Activated CD4-positive, alpha-beta T cell treated with anti-CD3 and anti-CD28 coated beads for 4 hours (primary cell): ENCODE measurements around the gene PPP2R2D.
A peak's percentile ranks its signal among the peaks of the same experiment; 100 is the strongest.

Experiments
- DNase-seq, 2 donors: peaks; one replicate each; pipeline ENCODE4 v3.0.0-alpha.2; 2020

PPP2R2D gene

DNA sequence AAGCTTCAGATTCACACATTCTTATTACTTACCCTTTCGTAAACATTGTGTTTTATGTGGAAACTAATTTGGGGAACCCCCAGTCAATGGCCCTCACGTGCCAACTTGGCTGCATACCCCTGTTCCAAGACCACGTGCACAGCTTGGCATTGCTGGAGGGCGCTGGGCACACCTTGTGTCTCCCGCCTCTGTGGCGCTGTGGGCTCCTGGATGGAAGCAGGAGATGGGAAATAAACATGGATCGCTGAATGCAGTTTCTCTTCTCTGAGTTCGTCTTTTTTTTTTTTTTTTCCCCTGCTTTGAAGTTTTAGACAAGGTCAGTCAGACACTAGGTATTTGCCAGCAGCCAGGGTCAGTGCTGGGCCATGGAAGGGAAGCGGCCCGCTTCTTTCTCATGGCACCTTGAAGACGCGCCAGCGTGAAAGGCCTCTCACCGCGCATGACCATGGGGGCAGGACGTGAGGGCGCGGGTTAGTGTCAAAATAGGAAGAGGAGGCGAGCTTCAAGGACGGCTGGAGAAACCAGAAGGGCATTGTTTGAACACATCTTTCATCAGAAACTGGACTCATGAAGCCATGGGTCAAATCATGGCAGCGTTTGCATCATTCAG is 53.7 kb downstream of the PPP2R2D start:
- no peak for DNase-seq

DNA sequence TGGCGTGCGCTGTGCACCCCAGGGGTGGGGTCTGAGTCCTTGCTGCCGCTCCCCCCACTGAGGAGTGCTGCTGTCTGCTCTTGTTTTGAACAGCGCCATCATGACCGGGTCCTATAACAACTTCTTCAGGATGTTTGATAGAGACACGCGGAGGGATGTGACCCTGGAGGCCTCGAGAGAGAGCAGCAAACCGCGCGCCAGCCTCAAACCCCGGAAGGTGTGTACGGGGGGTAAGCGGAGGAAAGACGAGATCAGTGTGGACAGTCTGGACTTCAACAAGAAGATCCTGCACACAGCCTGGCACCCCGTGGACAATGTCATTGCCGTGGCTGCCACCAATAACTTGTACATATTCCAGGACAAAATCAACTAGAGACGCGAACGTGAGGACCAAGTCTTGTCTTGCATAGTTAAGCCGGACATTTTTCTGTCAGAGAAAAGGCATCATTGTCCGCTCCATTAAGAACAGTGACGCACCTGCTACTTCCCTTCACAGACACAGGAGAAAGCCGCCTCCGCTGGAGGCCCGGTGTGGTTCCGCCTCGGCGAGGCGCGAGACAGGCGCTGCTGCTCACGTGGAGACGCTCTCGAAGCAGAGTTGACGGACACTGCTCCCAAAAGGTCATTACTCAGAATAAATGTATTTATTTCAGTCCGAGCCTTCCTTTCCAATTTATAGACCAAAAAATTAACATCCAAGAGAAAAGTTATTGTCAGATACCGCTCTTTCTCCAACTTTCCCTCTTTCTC is 55.0 kb downstream of the PPP2R2D start:
- no peak for DNase-seq

DNA sequence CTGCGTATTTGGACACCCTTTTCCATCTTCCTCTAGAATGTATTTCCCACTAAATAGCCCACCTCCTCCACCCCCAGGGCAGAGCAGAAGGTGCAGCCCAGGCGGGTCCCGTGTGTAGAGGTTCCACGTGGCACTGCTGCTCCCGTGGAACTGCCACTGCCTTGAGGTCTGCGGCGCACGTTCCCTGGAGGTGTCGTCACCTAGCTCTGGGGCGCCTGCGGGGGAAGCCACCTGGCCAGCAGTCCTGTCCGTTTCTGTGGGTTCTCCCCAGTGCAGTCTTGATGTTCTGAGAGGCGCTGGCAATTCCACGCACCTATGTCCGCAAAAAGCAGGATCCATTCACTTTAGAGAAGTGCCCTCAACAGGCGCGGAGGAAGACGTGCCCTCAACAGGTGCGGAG is 59.0 kb downstream of the PPP2R2D start:
- no peak for DNase-seq

DNA sequence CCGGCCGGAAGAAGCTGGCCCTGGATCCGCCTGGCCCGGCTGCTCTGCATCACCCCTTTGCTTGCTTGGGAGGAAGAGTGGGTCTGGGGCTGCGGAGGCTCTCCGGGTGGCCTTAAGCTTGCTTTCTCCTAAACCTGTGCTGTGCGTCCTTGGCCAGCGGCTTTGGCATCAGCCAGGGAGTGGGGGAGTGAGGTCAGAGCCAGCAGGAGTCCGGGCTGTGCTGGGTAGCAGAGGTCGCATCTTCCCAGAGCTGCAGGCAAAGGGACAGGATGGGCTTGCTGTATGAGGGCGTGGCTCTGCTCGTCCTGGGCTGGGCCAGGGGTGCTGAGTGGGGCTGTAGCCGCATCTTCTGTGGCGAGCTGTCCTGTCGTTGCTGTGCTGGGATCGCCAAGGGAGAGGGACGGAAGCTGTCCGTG is 59.8 kb downstream of the PPP2R2D start:
- no peak for DNase-seq

DNA sequence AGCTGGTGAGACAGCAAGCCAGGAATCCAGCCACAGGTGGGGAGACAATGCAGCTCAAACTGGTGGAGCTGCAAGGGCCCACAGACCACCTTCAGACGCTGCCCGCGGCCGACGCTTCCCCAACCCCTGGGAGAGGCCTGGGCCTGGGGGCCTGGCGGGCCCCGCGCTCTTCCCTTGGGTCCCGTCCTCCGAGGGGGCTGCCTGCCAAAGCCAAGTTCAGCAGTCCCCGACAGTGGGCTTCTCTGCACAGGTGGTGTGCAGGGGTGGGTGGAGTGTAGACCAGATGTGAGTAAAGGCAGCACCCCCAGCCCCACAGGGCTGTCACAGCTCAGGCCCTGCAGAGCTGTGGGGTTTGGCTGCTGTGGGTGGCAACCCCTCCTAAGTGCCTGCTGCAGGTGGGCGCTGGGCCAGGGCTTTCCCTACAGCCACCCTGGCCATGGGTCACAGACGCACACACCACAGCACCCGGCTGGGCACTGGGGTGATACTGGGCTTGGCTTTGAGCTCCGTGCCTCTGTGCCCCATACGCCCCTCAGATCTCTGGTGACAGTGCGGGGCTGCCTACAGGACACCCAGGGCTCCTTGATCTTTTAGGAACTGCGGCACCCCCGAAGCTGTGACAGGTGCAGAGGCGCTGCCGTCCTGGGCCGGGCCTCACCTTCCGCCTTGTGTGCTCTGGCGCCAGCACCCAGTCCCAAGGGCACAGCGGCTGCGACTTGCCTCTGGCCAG is 60.4 kb downstream of the PPP2R2D start:
- DNase-seq: no peak

DNA sequence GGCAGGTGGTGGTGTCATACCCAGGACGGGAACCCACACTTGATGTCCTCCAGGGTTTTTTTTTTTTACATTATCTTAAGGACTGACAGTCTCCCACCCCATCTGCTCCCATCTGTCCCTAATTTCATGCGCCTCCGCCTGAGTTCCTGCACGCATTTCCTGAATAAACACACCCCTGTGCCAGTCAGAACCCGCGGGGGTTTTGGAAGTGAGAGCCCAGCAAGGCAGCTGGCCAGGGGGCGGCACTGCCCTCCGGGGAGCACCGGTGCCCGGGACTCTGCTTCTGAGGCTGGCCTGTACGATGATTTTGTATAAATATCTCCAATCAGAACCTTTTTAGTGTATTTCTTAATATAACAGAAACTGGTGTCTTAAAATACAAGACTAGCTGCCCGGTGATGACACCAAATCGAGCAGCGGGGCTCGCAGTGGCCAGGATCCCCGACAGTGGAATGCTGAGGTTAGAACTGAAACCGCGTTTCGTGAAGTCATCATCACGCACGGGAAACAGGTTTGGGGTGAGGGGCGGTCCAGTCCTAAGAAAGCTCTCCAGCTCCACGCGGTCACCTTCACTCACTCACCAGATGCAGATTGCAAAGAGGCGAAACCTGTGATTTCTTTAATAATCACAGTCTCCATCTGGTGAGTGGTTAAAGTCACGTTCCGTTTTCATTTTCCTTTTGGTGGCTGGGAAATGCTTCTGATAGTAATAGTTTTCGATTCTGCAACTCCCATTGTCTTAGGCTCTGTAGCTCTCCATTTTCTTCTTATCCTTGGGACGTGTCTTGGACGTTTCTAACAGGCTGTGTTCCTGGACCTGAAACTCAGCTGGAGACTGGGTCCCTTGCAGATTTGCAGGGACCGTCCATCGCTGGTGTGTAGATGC is 61.2 kb downstream of the PPP2R2D start:
- DNase-seq: no peak

DNA sequence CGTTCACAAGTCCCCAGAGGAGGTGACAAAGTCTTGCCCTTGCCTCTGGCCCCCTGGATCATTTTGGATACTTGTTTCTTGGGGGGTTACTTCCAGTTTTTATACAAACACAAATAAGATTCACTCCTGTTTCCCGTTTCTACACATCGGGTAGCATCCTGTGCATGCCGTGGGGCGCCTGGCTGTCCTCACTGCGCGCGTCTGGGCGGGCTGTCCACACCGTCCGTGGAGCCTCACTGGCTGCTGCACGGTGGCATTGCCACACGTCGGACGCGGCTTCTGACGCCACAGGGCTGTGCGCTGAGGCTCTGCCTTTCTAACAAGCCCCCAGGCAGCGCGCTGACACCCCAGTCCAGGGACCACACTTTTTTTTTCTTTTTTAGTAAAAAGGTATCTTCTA is 62.5 kb downstream of the PPP2R2D start:
- no peak for DNase-seq

DNA sequence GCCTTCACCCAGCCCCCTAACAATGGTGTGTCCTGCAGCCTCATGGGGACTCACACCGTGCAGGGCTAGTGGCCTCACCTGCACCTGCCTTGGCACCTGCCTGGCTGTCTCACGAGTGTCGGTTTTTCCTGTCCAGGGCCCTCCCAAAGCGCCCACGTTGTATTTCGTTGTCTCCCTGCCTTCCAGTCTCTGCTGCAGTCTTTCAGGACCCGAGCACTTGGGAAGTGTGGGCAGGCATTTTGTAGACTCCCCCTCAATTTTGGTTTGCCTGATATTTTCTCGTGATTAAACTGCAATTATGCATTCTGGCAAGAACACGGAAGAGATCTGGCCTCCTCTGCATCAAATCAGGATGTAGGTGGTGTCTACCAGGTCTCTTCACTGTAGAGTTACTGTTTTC is 63.0 kb downstream of the PPP2R2D start:
- no peak for DNase-seq

DNA sequence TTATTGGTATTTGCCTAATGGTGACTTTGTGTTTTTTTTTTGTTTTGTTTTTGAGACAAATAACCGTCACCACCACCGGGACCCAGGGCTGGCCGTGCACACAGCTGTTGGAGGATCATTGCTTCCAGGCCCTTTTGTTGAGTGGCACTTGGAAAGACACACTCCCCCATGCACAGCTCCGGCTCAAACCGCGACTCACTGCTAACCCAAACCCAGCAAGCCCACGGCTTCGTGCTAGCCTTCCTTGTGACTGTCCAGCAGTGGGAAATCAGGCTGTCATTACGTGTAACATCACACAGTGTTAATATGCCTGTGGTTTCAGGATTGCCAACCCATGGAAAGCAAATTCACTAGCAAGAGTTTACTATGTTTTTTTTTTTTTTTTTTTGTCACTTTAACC is 63.5 kb downstream of the PPP2R2D start:
- no peak for DNase-seq

DNA sequence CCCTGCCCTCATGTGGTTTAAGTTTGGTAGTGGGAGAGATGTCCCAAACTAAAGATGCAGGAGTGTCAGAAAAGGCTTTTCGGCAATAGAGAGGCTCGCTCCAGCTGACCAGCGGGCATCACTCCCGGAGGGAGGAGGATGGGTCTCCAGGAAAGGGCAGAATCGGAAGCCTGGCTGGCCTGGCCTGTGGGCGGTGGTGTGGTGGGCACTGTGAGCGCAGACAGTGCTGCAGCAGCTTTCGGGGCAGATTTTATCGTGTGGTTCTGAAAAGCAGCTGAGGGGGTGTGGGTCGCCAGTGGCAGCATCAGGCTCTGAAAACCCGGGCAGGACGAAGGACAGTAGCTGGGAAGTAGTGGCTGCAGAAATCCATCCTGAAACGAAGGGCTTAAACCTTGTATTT is 68.1 kb downstream of the PPP2R2D start:
- no peak for DNase-seq

DNA sequence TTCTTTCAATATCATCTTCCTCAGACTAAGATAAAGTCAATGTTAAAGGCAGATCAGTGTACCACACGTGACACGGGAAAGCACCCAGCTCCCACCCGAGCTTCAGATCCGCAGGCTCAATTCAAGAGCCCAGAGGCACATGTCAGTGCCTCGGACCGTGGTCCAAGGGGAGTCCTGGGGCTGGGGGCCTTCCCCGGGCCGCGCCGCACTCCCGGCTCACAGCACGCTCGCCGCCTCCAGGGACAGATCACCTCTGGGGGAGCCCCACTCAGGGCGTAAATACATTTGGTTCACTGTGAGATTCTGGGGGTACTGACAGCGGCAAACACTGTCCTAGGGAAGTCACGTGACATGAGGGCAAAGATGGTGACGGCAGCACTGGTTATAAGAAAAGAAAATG is 70.1 kb downstream of the PPP2R2D start:
- DNase-seq: no peak

DNA sequence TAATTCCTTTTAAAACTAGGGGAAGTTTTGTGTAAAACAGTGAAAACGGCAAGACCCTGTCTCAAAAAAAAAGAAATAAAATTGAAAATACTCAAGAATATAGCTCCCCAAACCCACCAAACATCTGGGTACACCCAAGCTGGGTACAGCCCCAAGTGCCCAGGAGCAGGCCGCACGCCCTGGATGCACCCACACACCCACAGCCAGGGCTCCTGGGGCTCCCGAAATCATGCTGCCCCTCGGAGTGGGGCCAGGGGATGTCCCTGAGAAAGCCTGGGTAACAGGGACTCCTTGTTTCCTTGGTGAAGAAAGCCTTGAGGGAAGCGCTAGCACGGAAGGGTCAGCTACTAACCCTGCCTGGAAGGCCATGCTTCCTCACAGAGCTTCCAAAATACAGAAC is 70.8 kb downstream of the PPP2R2D start:
- DNase-seq: no peak

DNA sequence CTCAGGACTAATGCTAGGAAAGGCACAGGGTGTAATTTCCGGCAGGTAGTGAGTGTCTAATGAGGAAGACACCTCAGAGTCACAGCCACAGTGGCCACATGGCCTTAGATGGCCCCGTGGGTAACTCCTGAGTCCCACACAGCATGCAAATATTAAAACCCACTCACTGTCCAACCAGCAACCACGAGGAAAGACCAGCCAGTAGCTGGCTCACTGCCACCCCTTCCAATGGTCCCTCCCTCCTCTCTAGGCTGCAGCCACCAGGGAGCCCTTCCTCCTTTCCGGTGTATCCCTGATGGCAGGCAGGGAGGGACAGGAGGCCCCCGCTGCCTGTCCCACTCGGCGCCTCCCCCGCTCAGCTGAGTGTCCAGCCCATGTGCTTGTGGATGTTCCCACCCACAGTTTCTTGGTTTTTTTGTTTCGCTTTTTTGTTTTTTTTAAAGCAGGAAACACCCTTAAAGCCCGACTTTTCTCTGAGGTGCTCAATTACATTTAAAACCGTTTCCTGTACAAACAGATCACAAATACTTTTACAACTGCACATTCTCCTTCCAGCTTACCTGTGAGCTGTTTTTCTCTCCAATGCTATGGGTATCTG is 71.8 kb downstream of the PPP2R2D start:
- DNase-seq: peak; percentile 24 to 34

DNA sequence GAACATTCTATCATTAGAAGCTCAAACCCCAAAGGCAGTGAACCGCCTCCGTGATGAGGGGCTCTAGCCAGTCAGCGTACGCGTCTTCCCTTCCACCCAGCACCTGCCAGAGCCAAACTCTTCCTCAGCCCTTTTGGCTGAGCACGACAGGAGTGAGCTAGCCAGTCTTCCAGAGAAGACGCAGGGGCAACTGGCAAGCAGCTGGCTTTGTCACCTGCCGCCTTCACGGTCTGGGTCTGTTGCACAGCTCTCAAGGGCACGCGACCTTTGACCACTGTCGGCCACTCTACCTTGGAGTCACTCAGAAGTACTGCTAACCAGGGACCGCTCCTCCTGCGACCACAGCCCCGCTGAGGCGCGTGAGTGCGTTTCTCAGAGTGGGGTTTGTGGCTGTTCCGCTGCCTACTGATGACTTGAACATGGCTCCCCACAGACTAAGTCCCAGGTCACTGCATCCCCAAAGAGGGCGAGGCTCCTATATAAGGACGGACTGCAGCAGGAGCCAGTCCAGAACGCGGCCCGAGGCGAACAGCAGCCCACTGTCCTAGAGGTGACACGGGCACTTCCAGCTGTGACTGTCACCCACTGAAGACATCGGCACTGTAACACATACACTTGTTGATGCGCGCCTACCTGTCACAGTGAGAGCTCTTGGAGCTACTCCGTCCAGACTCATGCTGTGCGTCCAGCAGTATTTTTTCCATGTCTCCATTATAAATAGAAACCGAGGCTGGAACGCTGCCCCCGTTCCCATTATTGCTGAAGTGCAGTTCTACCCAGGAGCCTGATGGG is 72.5 kb downstream of the PPP2R2D start:
- no peak for DNase-seq

DNA sequence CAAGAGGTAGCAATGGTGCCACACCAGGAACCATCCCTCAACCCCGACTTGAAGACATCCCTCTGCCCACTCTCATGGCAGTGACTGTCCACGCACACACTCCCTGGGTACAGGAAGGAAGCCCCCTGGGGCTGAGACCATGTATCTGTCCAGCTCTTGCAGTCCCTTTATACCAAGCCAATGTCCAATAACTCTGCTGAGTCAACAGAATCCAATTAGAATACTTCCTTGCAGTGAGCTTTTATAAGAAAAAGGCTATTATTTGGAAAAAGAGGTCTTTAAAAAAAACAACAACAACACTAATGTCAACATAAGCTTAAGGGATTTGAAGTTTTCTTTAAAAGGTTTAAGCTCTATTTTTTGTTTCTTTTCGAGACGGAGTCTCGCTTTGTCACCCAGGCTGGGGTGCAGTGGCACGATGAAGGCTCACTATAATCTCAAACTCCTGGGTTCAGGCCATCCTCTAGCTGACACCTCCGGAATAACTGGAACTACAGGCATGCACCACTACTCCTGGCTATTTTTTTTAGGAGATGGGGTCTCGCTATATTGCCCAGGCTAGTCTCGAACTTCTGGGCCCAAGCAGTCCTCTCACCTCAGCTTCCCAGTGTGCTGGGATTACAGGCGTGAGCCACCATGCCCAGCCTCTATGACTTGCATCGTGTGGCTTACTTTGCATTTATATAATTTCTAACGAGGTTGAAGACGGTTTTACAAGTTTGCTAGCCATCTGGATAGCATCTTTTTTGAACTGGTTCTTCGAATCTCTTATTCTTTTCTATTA is 73.4 kb downstream of the PPP2R2D start:
- DNase-seq: no peak

DNA sequence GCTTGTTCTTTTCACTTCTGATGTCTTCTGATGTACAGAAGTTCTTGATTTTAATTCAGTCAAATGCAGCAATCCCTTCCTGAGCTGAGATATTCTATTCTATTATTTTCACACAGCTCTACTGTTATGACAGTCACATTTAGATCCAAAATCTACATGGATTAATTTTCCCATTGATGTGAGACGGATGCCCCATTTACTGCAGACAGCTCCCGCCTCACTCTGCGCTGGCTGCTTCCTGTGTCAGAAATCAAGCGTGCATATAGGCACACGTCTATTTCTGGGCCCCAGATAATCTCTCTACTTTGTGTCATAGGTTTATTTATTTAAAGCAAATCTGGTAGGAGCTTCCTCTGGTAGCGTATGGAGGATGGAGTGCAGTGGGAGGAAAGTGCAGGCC is 74.2 kb downstream of the PPP2R2D start:
- DNase-seq: no peak

DNA sequence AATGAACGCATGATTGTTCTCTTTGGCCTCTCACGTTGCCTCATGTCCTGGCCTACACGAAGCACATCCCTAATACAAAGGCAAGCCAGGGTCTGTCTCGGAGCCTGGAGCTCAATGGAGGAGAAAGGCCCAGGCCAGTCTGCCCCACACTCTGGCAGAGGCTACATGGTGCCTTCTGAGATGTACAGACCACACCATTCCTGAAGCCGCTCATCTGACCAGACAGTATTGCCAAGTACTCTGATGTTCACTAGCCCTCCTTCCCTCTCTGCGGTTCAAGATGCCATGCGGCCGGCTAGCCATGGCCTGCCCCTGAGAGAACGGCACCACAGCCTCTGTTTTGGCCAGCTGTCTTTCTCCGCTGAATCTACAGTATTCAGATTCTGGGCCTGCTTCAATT is 75.0 kb downstream of the PPP2R2D start:
- DNase-seq: no peak

DNA sequence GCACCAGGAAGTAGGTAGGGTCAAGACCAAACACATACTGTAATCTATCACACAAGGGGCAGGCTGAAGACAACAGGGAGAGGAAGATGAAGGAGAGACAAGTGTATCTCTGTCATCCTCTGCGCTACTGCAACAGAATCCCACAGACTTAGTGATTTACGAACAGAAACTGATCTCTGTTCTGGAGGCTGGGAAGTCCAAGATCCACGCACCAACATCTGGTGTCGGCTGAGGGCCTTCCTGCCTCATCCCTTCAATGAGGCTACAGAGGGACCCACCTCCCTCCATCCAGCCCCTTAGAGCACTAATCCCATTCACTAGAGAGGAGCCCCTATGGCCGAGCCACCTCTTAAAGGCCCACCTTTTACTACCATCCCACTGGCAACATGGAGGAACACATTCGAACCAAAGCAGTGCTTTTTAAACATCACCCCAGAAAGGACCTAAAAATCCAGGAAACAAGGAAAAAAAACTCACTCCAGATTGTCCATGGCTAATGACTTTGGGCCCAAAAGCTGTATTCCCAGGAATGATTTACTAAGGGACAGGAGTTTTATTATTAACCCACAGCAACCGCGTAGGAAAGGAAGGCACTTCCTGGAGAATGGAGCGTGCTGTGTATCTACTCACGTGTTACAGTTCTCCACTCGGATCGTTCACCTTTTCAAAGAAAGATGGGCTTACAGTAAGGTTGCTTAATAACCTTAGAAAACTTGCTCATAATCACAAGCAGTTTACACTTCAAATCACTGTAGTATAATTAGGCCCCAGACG is 76.7 kb downstream of the PPP2R2D start:
- no peak for DNase-seq

DNA sequence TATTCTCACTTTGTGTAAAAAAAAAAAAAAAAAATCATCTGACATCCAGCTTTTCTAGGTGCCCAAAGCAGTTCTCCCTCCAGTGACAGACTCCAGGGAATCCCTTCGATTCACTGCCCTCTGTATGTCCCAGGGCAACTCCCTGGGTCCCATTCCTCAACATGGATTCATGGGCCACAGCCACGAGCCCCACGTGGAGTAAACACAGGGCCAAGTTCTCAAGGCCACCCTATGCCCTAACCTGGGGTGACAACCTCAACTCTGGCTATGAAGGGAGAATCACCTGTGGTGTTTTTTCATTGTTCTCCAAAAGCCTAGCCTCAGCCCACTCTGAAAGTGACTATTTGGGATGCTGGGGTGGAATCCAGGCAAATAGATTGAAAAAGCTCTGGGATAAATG is 77.6 kb downstream of the PPP2R2D start:
- DNase-seq: no peak

DNA sequence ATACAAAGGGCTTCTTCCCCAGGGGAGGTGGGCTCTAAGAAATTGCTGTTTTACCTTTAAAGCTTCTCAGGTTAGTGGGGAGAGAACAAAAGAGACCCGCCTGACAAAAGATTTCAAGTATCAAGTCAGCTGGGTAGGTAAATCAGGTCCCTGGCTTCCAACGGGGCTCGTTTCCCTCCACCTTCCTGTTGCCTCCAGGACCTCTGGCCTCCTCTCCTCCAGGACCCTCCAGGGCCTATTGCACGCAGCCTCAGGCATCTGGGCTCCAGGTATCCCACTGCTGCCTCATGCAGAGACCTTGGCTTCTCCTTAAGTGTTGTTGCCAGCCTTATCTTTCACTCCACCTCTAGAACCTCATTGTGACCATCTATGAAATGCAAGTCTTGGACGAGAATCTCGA is 78.0 kb downstream of the PPP2R2D start:
- no peak for DNase-seq
